ENCODE results near the gene RSPO3.

DNA sequence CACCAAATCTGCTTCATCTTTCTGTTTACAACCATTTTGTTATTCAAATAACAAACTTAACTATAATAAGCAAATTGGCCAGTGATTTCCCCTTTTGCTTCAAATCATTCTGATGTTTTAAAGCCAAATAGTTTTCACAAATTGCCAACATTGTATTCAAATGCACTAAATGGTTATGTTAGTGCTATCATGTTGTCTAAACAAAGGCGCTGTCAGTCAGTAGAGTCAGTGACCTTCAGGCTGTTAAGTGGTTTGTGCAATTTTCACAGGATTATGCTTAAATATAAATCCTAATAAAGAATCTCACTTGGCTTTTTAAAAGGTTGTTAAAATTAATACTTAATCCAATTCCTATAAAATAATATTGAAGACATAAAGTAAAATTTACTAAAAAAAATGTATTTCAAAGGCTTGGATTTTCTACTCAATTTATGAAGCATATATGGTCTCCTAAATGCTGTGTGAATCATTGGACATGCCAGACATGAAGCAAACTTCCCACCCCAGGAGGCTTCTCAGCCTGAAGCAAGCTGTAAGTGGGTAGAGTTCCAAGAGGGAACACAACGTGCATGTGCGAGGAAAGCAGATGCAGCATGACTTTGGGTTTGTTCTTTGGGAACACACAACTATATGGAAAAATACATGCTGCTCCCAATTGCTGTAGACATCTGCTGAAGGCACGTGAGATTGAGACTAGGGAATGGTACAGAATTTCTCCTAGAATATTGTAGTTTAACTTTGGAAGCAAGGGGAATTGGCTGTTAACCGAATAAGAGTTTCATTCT is 54.9 kb downstream of the RSPO3 start:
- TF ChIP-seq, protein P1, sequence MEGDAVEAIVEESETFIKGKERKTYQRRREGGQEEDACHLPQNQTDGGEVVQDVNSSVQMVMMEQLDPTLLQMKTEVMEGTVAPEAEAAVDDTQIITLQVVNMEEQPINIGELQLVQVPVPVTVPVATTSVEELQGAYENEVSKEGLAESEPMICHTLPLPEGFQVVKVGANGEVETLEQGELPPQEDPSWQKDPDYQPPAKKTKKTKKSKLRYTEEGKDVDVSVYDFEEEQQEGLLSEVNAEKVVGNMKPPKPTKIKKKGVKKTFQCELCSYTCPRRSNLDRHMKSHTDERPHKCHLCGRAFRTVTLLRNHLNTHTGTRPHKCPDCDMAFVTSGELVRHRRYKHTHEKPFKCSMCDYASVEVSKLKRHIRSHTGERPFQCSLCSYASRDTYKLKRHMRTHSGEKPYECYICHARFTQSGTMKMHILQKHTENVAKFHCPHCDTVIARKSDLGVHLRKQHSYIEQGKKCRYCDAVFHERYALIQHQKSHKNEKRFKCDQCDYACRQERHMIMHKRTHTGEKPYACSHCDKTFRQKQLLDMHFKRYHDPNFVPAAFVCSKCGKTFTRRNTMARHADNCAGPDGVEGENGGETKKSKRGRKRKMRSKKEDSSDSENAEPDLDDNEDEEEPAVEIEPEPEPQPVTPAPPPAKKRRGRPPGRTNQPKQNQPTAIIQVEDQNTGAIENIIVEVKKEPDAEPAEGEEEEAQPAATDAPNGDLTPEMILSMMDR (IDR thresholded peaks at IDR 0.05): no peak
- no peak for TF ChIP-seq POLR2A (IDR thresholded peaks at IDR 0.05)

Measured in lower leg skin (tissue), 3 donors.